HG02763 (cell line): ENCODE data around the gene NAA10.

Experiments
- ATAC-seq: cut with Tn5 transposase; IDR thresholded peaks from one replicate; pipeline ENCODE4 v1.9.1; 2021; ENCODE audit warnings: mild to moderate bottlenecking, moderate library complexity; ENCODE audit not compliant: unreplicated experiment

The NAA10 gene

GRCh38 chrX:153967536-153968224, 32.8 kb upstream of the NAA10 start:
- ATAC-seq: no peak

- ATAC-seq: no peak
These were observed 32.2 kb upstream of the NAA10 start for GRCh38 chrX:153966841-153967535.

- no peak for ATAC-seq
These were observed 31.4 kb upstream of the NAA10 start for GRCh38 chrX:153966283-153966688.

DNA sequence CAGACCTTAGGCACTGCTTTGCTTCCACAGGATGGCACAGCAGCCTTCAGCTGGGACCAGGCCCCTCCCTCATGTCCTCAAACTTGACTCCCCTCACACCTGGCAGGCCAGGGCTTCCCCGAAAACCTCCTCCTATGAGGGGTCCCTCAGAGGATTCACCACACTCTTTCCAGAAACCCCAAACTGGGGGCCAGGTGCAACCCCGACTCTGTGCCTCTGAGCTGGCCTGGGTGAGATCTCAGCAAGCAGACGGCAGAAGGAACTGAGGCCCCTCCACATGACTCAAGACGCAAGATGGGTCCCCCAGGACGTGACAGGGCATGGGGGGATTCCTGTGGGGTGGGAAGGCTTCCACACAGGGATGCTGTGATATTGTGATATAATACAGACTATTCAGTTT, 30.6 kb upstream of the NAA10 start:
- no peak for ATAC-seq

DNA sequence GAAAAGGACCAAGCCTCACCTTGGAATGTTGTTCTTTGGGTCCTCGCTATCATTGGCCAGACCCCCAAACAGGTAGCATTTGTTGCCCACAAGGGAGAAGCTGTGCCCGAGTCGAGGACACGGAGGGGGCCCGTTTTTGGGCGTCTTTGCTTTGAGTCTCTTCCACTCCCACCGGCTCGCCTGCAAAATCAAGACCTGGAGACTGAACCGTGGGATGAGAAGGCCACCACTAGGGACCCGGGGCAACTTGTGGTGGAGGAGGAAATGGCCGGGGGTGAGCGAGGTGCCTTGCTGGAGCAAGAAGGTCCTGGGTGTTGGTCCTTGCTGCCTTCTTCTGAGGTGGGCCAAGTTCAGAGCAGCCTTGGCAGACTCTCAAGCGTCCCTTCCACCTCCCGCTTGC, 29.3 kb upstream of the NAA10 start:
- ATAC-seq: no peak

- no peak for ATAC-seq
These were observed 28.7 kb upstream of the NAA10 start for GRCh38 chrX:153963546-153963945.

- ATAC-seq: no peak
These were observed 26.5 kb upstream of the NAA10 start for GRCh38 chrX:153961292-153961691.

GRCh38 chrX:153960786-153961185, 25.9 kb upstream of the NAA10 start:
- ATAC-seq: no peak

- no peak for ATAC-seq
These were observed 25.2 kb upstream of the NAA10 start for GRCh38 chrX:153960077-153960476.

DNA sequence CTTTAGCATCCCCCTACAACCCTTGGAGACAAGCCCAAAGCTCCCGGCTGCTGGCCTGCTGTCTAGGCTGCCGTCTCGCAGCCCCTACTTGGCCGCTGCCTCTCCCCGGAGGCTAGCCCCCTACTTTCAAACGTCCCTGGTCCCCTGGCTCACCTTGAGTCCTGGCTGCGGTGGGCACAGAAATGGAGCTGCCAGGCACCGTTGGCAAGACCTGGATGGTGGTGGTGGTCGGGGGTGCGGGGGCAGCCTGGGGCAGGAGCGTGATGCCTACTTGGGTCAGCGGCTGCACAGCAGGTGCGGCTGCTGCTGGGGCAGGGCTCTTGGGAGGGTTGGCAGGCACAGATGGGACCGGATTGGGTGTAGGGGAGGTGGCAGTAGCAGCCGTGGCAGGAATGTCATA, 24.8 kb upstream of the NAA10 start:
- ATAC-seq: no peak

- ATAC-seq: no peak
These were observed 23.8 kb upstream of the NAA10 start for GRCh38 chrX:153958605-153959004.

- no peak for ATAC-seq
These were observed 22.4 kb upstream of the NAA10 start for GRCh38 chrX:153957224-153957623.

GRCh38 chrX:153956044-153956907, 21.4 kb upstream of the NAA10 start:
- no peak for ATAC-seq

GRCh38 chrX:153955228-153955732, 20.4 kb upstream of the NAA10 start:
- ATAC-seq: no peak

DNA sequence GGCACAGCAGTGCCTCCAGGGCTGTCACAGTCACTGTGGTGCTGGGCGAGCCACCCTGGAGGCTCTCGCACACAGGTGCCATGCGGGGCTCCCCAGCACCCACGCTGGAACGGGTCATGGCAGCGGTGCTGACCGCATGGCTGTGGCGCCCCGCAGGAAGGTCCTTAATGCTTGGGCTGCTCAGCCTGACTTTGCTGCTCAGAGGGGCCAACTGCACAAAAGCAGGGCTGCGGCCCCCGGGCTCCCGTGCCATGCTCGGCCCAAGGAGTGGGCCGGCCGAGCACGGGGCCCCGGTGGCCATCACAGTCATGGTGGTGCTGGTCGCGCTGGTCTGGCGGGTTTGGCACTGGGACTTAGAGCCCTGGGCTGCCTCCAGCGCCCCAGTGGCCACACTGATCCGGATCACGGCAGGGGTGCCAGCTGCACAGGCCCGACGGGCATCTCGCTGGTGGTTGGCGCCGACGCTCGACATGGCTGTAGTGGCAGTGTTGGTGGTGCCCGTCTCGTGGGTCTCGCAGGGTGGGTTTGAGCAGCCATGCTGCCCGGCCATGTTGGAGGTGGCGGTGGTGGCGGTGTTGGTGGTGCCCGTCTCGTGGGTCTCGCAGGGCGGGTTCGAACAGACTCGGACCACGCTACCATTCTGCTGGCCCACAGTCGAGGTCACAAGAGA, 19.9 kb upstream of the NAA10 start:
- ATAC-seq: no peak

GRCh38 chrX:153953892-153954557, 19.2 kb upstream of the NAA10 start:
- no peak for ATAC-seq

DNA sequence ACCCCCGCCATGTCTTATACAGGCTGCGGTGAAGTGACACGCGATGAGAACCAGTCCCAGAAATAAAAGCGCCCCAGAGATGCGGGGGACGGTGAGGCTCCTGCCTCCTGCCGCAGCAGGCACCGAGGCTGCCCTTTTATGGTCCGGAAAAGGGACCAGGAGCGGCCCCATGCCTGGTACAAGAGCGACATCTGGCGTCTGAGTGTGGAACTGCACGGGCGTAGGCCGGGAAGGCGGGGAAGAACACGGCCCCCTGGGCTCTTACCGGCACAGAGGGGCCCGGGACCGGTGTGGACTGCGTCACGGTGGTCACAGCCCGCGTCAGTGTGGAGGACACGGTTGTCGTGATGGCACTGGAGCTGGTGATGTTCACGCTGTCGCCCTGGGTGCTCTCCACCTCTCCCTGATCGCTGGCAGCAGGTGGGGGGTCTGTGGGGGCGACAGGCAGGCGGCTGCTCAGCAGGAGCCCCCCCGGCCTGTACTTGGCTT, 18.5 kb upstream of the NAA10 start:
- no peak for ATAC-seq

- no peak for ATAC-seq
These were observed 17.7 kb upstream of the NAA10 start for GRCh38 chrX:153952373-153953026.

DNA sequence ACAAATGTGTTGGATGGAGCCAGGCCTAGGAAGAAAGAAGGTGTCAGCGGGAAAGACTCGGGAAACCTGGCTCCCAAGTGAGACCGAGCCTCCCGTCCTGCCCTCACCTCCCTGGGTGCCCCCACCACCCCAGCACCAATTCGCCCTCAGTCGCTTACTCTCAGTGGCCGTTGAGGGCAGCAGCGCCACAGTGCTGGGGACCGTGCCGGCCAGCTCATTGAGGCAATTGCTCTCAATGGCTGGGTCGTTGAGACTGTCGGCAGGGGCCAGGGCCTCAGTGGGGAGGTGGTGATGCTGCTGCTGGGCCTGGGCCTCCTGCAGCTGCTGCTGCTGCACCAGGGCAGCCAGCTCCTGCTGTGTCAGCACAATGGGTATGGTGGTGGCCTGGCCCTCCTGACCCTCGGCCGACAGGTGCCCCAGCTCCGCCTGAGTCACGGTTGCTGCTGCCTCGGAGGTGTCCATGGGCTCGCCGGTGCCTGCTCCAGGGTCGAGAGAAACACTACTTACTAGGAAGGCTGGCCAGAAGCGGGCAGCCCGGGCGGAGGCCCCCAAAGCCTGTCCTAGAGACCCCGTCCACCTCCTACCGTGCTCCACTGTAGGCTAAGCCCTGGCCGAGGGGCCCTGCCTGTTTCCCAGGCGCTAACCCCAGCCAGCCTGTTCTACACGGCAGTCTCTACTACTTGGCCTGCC, 17.0 kb upstream of the NAA10 start:
- no peak for ATAC-seq
